Measurements from ENCODE around the gene NELL1.

Gene NELL1

DNA sequence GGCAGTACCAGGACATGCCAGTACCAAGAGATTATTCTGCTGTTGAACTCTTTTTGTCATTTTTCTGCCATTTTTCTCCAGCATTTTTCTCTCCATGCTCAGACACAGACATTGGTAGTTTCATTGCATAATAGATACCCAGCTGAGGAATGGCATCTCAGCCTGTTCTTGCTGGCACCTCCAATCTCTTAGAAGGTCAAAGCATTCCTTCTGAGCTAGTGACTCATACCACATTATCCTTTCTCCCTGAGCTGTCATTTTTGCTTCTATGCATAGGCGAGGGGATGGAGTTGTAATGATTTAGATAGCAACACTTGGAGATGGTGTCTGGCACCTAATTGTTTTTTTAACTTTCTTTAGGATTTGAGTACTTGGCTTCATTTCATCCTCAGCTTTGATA is 321.1 kb downstream of the NELL1 start:
- DNase-seq = no peak

DNA sequence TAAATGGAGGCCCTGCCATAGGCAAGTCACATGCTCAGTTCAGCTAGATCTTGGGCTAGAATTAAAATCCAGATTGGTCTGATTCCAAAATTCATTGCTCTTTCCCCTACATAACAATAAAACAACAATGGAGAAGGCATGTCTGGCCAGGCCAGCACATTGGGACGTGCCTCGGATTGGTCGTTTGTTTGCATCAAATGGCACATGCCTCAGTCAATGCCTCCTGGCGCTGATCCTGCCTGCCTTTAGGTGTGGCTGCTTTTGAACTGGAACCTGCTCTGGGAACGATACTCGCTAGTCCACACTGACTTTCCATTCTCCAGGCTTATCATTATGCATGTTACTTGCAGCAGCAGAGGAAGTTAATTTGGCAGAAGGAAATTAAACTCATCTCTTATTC is 322.1 kb downstream of the NELL1 start:
- no peak for DNase-seq

DNA sequence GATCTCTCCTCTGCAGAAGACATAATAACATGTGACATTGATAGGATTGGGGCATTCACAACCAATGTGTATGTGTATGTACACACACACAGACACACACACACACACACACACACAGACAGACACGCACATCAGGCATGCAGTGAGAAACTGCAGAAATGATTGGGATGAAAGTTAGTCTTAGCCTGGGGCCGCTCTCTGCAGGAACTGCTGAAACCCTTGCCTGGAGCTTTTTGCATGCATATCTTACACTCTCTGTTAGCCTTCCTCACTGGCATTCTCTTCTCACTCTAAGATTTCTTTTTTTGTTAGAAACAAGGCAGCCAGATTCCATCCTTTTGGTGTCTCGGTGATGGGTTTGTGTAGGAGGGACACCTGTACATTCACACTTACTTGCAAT is 337.9 kb downstream of the NELL1 start:
- no peak for DNase-seq

DNA sequence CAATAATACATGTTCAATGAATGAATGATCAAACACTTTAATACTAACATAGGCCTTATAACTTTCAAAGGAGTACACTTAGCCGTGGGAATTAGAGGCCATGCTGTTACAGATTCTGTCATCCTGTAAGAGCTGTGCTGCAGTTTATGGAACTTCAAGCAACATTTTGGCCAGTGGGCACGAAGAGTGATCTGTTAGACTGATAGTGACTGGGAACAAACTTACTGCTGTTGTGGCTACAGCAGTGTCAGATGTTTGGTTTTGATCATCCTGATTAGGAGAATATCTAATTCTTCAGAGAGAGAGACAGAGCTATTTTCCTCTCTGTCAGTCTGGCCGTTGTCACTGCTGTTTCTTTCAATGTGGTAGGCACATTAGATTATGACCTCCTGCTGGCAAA is 348.9 kb downstream of the NELL1 start:
- no peak for DNase-seq

DNA sequence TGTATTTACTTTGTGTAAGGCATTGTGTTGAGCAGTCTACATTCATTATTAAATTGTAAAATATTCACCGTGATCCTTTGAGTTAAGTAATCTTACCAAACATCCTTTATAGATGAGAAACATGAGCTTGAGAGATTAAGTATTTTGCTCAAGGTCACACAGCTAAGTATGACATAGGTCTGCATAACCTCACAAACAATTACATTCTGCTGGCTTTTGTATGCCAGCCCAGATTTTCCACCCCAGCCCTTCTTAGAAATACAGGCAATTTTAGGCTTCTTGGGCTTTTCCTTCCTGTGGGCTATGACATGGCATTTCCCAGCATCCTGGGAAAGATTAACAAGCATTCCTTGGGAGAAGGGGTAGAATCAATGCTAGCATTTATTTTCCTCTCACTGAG is 357.3 kb downstream of the NELL1 start:
- DNase-seq = no peak

DNA sequence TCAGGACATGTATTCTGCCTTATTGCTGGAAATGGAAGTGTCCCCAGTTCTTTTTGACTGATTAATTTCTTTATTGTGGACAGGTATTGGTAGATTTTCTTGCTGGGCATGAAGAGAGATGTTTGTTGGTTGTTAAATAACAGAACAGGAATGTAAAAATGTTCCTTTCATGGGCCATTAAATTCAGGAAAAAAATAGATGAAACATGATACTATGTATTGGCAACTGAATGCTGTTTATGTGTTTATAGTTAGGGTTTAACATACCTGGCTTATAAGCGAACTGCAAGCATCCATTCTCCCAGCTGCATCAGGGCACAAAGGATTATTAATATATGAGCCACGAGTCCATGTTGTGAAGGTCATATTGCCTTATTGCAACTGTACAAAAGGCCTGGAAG is 368.5 kb downstream of the NELL1 start:
- peak; percentile 32 for DNase-seq

DNA sequence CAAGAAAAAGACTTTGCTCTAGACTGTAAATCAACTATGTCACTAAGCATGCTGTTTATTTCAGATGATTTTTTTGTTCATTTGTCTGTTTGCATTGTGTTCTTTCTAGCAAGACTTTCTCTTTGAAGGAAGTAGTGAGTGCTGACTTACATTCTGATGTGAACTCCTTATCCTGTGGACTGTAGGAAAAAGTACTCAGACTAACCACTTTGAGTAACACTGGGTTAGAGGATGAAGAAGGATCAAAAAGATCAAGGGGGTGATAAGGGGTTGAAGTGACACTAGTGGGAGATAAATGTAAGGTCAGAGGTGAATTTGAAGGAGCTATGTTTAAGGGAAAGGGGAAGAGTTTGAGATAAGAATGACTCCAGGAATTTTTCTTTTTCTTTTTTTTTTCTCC is 369.4 kb downstream of the NELL1 start:
- DNase-seq = no peak

DNA sequence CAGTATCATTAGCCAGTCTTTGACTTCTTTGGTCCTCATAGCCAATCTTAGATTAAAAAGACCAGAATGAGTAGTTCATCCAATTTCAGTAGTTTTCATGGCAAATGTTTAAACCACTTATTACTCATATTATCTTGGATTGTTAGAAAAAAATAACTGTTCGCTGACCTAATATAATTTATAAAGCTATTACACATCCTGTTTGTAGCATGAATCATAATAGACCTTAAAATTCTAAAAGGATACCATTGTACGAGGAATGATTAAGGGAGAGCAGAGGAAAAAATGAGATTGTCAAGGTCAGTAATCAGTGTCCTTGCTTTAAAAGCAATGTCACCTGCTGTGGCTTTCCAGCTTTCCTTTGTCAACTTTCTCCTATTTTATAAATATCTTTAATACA is 371.2 kb downstream of the NELL1 start:
- DNase-seq = no peak

DNA sequence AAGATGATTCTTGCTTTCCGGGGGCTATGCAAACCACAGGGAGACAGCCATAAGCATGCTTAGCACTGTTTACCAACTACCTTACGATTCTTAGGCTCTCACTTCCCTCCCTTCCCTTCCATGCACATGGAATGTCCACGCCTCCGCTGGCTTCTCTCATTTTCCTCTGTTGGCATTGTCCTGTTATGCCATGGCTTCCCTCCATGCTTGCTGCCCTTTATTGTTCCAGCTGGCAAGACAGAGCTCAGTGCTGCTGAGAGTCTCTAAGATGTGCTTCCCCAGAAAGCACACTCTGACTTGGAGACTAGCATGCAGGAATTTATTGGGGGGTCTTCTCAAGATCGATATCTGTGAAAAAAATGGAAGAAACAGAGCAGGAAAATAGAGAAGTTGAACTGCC is 379.2 kb downstream of the NELL1 start:
- DNase-seq = no peak

DNA sequence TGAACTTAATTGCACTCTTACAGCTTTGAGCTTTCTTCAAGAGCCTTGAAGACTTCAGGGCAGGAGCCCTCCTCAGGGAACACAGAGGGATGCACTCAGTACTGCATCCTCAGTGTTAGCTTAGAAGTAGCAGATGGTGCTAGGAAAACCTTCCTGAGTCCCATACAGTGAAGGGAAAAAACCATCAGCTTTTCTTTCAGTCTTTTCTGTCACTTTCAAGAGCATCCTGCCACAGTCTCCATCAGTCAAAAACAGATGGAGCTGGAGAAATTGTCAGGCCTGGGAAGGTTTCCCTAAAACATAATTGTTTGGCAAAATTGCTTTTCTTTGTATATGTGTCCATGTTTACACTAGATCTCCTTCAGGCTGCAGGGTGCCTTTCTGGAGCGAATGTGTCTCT is 384.1 kb downstream of the NELL1 start:
- DNase-seq = no peak

DNA sequence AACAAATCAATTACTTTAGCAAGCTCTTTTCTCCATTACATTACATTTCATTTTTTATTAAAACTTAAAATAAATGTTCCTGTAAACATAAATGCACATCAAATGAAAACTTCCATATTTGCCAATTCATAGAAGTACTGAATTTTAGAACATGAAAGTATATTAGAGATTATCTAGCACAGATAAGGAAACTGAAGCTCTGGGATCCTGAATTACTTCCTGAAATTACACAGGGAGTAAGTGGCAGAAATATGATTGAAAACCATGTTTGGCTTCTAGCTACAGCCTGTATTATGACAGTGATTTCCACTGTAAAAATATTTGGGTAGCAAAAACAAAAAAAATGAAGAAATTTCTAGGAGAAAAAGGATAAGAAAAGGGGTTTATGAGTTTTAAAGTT is 387.3 kb downstream of the NELL1 start:
- DNase-seq = no peak

DNA sequence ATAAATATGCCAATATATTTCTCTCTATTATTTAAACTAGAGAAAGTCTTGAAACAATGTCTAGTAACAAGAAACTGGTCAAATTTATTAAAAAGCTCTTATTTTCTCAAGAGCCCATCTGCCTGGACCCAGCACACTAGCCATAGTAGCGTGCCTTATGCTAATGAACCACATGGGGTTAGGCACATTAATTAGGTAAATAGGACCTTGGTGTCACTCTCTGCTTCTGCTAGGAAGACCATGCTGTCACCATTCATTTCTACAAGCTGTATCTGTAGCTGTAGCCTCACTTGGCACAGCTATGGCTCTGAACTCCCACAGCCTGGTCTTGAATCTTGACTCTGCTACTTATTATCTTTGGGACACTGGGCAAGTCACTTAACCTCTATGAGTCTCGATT is 390.5 kb downstream of the NELL1 start:
- DNase-seq = no peak

DNA sequence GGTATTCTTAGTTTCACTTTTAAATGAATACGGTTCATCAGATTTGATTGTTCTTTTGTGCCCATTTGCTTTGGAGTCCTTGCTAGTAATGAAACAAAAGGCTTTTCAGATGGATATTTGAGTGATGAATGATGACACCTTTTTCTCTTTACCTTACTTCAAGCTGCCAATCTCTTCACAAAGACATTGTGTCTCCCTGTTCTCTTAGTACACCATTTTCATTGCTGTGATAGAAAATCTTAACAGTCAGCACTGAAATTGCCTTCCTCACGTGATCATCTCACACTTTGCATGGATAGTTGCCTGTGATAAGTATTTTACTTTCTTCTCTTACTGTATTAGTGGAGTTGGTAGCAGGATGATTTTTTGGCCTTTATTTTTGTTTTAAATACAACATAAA is 396.6 kb downstream of the NELL1 start:
- no peak for DNase-seq

DNA sequence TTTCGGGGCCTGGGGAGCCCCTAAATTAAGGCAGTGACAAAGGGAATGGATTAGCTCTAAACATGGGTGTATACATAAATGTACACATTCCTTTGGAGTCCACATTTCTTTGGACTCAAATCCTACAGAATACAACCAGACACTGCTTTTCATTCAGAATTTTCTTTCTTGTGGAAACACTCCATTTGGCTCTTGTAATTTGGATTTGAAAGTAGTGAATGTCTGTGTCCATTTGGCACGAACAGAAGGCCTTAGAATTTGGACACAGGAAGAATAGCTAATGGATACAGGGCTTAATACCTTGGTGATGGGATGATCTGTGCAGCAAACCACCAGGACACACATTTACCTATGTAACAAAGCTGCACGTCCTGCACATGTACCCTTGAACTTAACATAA is 399.5 kb downstream of the NELL1 start:
- DNase-seq = no peak

DNA sequence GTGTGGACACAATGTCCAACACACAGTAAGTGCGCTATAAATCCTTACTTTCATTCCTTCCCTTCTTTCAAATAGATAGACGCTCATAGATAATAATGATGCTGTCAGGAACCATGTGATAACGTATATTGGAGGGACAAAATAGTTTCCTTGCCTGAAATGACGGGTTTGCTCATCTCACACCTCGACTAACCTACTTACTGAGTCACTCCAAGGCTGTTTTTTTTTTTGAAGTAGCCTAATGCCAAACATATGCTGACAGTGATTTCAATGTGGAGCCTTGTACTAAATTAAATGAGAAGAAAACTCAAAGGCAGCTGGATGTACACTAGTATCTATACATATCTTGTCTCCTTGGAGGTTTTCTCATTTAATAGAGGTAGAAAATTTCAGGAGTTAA is 400.5 kb downstream of the NELL1 start:
- no peak for DNase-seq

DNA sequence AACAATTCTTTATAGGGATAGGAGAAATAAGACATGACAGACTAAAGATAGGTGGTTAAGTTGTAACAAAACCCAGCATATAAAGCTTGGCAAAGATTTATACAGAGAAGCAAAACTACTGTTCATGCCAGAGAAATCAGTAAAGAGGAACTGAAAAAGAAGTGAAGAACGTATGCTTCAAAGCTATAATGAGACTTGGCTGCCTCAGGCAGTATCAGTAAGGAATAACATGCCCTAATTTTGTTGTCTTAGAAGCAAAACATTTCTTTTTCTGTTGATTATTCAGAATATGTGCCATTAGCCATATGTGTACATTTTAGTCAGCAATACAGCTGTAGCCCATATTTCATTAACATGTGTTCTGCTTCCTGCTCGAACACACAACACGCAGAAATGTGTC is 403.2 kb downstream of the NELL1 start:
- no peak for DNase-seq

DNA sequence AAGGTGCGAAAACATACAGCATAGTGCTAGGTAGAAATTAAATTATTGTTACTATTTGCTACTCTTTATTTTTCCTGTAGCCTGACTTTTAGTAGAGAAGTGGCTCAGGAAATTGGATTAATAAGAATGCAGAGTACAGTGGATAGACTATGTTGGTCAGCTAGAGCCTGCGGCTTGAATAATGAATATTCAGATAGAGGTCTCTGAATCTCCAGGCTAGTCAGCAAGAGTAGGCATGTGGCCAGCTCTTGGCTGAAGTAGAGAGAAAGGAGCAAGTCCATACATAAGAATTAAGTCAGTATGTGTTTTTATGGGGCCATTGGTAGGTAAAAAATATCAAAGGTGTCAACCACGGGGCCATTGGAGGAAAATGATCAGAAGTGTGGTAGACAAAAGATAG is 413.5 kb downstream of the NELL1 start:
- no peak for DNase-seq

DNA sequence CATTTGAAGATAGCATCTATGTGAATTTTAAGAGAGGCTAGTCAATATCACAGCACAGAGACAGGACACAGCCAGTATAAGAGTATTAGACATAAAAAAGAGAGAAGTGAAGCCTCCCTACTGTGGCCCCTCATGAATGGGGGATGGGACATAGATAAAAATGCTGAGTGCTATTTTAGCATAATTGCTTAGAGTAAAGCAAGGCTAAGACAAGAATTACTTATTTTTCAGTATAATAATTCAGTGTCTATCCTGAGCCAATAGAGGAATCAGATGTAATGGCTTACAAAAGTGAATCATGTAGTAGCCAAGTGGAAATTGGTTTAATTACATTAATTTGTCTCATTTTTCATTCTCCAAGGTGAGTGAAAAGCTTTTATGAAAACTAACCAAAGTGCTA is 419.5 kb downstream of the NELL1 start:
- DNase-seq = no peak

DNA sequence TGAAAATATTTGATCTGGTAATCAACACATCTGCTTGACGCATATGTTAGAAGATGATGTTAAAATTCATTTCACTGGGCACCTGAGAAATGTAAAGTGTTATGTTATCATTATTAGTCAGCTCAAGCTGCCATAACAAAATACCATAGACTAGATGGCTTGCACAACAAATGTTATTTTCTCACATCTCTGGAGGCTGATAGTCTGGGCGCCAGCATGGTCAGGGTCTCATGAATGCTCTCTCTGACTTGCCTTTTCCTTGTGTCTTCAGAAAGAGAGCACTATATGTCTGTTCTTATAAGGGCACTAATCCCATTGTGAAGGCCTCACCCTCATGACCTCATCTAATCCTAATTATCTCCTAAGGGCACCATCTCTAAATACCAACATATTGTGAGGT is 435.3 kb downstream of the NELL1 start:
- no peak for DNase-seq

DNA sequence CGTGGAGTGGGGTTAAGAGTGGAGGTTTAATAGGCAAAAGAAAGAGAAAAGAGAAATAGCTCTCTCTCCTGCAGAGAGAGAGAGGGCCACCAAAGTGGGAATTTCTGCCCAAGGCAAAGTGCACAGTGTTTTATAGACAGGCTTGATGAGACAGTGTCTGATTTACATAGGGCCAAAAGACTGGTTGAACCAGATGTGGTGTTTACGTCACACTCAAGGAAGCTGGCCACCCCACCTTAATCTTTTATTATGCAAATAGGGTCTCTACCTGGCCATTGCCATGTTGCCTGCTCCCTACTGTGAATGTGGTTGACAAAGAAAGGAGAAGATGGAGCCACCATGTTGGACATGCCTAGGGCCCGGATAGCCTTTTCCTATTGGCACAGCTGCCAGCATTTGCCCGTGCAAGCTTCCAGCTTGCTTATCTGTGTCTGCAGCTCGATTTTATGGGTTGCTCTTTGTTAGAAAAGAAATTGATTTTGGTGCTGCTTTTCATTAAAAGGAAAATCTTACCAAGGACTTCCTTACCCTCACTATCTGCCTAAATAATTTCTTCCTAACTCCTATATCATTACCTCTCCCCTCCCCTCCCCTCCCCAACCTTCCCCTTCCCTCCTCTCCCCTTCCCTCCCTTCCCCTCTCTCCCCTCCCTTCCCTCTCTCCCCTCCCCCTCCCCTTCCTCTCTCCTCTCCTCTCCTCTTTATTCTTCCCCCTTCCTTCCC is 436.0 kb downstream of the NELL1 start:
- no peak for DNase-seq

DNA sequence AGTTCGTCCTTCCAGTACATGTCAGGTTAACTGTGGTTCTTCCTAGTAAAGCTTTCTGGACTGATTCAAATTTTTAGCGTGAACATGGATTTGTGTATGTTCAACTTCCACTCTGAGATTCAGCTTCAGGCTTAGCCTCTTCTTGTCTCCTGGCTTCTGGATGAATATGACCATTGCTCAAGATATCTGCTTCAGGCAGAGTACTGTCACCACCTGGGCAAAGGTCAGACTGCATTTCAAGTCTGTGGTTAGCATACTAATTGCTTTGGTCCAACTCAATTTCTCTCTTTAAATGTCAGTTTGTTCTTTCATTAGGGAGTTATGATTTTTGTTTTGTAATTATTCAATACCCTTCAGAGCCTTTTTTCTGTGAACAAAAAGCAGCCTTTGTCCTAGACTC is 440.0 kb downstream of the NELL1 start:
- no peak for DNase-seq

DNA sequence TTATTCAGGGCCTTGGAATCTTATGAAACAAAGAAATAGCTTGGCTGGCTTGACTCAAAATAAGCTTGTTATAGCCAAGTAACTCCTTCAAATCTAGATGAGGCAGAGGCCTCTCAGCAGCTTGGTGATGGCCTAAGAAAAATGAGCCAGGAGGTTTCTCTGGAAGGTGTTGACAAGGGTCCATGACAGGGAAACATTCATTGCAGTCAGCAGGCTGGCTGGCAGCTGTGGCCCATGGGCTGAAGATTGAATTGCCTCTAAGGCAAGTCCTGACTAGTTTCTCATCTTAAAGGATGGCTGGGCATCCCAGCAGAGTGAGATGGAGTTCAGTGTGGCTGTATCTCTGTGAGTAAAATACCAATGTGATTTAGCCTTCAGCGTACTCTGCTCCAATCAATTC is 441.0 kb downstream of the NELL1 start:
- peak; percentile 55 for DNase-seq

DNA sequence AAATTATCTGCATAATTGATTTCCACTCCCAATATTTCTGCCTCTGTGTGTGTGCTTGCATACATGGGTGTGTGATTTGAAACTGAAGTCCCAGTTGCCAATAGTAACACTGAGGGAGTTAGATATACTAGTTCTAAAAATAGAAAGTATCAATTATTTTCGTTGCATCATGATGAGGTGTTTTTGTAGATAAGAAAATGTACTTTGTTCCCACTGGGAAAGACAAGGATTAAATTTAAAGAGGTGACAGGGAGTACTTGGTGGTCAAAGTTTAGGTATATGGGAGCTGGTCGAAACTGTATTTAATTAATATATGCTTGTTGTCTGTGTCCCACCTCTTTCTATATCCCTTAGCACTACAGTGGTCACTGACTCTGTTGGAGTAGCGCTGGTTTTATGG is 444.5 kb downstream of the NELL1 start:
- no peak for DNase-seq

DNA sequence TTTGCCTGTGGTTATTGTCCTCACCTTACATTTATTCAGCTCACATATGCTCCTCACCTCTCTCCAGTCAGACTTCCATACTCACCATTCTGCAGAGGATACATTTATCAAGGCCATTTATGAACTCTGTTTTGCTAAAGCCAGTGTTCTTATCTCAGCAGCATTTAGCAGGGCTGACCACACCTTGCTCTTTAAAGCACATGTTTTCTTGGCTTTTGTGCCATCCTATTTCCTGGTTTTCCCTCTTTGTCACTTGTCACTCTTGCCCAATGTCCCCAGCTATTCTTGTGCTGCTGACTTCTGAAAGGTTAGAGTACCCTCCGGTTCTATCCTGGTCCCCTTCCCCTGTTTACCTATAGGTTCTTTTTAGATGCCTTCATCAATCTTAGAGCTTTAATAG is 446.6 kb downstream of the NELL1 start:
- no peak for DNase-seq

DNA sequence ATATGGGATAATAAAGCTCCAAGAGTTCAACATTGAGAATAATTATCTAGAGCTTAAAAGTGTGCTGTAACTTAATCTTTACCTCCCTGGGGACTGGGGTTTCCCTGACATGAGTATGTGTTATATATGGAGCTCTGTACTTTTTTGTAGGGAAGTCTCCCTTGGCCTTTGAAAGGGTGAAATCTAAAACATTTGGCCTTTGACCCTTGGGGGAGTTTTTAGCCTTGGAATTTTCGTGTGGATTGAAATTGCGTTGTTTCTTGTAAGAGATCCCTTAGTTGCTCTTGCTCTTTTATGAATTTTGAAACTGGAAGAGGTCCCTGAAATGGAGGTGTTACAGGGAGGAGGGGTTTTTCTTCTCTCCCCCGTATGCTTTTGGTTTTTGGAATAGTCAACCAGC is 450.0 kb downstream of the NELL1 start:
- DNase-seq = no peak

DNA sequence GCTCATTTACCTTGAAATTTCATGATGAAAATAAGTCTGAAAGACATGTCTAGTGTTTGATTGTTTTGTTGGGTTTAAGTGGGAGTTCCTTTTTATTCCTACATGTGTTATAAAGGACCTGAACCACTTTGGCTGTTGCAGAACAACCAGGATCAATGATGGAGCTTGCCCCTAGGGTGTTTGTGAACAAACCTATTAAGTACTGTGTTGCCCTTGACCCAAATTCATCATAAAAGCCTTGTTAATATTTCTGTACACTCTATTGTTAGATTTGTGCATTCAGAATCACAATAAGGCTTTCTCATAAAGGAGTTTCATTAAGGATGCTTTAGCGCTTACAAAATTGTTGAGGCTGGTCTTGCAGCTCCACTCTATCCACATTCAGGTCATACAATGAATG is 452.6 kb downstream of the NELL1 start:
- no peak for DNase-seq

Data from DMS79 treated with DMSO at 0.1 percent for 48 hours (cell line).